ENCODE measurements around the gene PDZRN3.

PDZRN3 gene

GRCh38 chr3:73656241-73656890 lies 31.6 kb upstream of the PDZRN3 start:
- Histone ChIP-seq H3K4me3 (ENCODE audit: low read length) (no peak overlapping the region), H3K9me3 (replicated peaks; ENCODE audit: low read length) (no peaks in the 10 kb centered on the region), H3K36me3 (ENCODE audit: insufficient read depth, low read length) (no peaks in the 10 kb centered on the region)

GRCh38 chr3:73655197-73655596 lies 30.5 kb upstream of the PDZRN3 start:
- Histone ChIP-seq H3K9me3 (replicated peaks; ENCODE audit: low read length) (no peaks in the 10 kb centered on the region), H3K4me2 (ENCODE audit: low read length) (no peak overlapping the region), H3K4me1 (ENCODE audit: control insufficient read depth, insufficient read depth, low read length) (peaks cover 25% of the 10 kb centered on the region), H3K4me3 (ENCODE audit: low read length) (no peak overlapping the region), H3K9ac (ENCODE audit: low read depth, low read length) (no peak overlapping the region), H3K36me3 (ENCODE audit: insufficient read depth, low read length) (no peaks in the 10 kb centered on the region), H3K27me3 (ENCODE audit: control insufficient read depth, insufficient read depth, low read length) (no peaks in the 10 kb centered on the region)

More at GRCh38 chr3:73656241-73656890, 31.6 kb upstream of the PDZRN3 start:
- no peak overlapping the region for H3K9ac ChIP-seq (ENCODE audit: low read depth, low read length)
- H3K4me2 ChIP-seq (ENCODE audit: low read length) = no peak overlapping the region
- peaks cover 30% of the 10 kb centered on the region for H3K4me1 ChIP-seq (ENCODE audit: control insufficient read depth, insufficient read depth, low read length)
- H3K27me3 ChIP-seq (ENCODE audit: control insufficient read depth, insufficient read depth, low read length) = no peaks in the 10 kb centered on the region

GRCh38 chr3:73653877-73654276 lies 29.1 kb upstream of the PDZRN3 start:
- Histone ChIP-seq H3K9me3 (replicated peaks; ENCODE audit: low read length) (no peaks in the 10 kb centered on the region), H3K4me1 (ENCODE audit: control insufficient read depth, insufficient read depth, low read length) (peaks cover 25% of the 10 kb centered on the region), H3K4me2 (ENCODE audit: low read length) (no peak overlapping the region), H3K4me3 (ENCODE audit: low read length) (no peak overlapping the region), H3K27me3 (ENCODE audit: control insufficient read depth, insufficient read depth, low read length) (no peaks in the 10 kb centered on the region), H3K9ac (ENCODE audit: low read depth, low read length) (no peak overlapping the region), H3K36me3 (ENCODE audit: insufficient read depth, low read length) (no peaks in the 10 kb centered on the region)

GRCh38 chr3:73653351-73653750 lies 28.6 kb upstream of the PDZRN3 start:
- H3K9me3 ChIP-seq (replicated peaks; ENCODE audit: low read length) = no peaks in the 10 kb centered on the region
- H3K4me2 ChIP-seq (ENCODE audit: low read length) = no peak overlapping the region
- peaks cover 25% of the 10 kb centered on the region for H3K4me1 ChIP-seq (ENCODE audit: control insufficient read depth, insufficient read depth, low read length)
- H3K27me3 ChIP-seq (ENCODE audit: control insufficient read depth, insufficient read depth, low read length) = no peaks in the 10 kb centered on the region
- no peaks in the 10 kb centered on the region for H3K36me3 ChIP-seq (ENCODE audit: insufficient read depth, low read length)
- no peak overlapping the region for H3K4me3 ChIP-seq (ENCODE audit: low read length)
- no peak overlapping the region for H3K9ac ChIP-seq (ENCODE audit: low read depth, low read length)

GRCh38 chr3:73652896-73653295 lies 28.2 kb upstream of the PDZRN3 start:
- Histone ChIP-seq H3K9me3 (replicated peaks; ENCODE audit: low read length) (no peaks in the 10 kb centered on the region), H3K4me1 (ENCODE audit: control insufficient read depth, insufficient read depth, low read length) (peaks cover 25% of the 10 kb centered on the region), H3K4me2 (ENCODE audit: low read length) (no peak overlapping the region), H3K4me3 (ENCODE audit: low read length) (no peak overlapping the region), H3K27me3 (ENCODE audit: control insufficient read depth, insufficient read depth, low read length) (no peaks in the 10 kb centered on the region), H3K36me3 (ENCODE audit: insufficient read depth, low read length) (no peaks in the 10 kb centered on the region), H3K9ac (ENCODE audit: low read depth, low read length) (no peak overlapping the region)

GRCh38 chr3:73637042-73637441 lies 12.3 kb upstream of the PDZRN3 start:
- Histone ChIP-seq H3K9me3 (replicated peaks; ENCODE audit: low read length) (no peaks in the 10 kb centered on the region), H3K4me1 (ENCODE audit: control insufficient read depth, insufficient read depth, low read length) (peaks cover 10% of the 10 kb centered on the region), H3K9ac (ENCODE audit: low read depth, low read length) (no peak overlapping the region), H3K4me2 (ENCODE audit: low read length) (no peak overlapping the region), H3K27me3 (ENCODE audit: control insufficient read depth, insufficient read depth, low read length) (no peaks in the 10 kb centered on the region), H3K4me3 (ENCODE audit: low read length) (no peak overlapping the region), H3K36me3 (ENCODE audit: insufficient read depth, low read length) (no peaks in the 10 kb centered on the region)

- peaks cover 10% of the 10 kb centered on the region for H3K4me1 ChIP-seq (ENCODE audit: control insufficient read depth, insufficient read depth, low read length)
- no peak overlapping the region for H3K9ac ChIP-seq (ENCODE audit: low read depth, low read length)
- no peaks in the 10 kb centered on the region for H3K9me3 ChIP-seq (replicated peaks; ENCODE audit: low read length)
- H3K4me2 ChIP-seq (ENCODE audit: low read length) = no peak overlapping the region
- no peaks in the 10 kb centered on the region for H3K36me3 ChIP-seq (ENCODE audit: insufficient read depth, low read length)
- H3K4me3 ChIP-seq (ENCODE audit: low read length) = no peak overlapping the region
- H3K27me3 ChIP-seq (ENCODE audit: control insufficient read depth, insufficient read depth, low read length) = no peaks in the 10 kb centered on the region
Measured at GRCh38 chr3:73635254-73635653, 10.5 kb upstream of the PDZRN3 start.

GRCh38 chr3:73633916-73634344 lies 9.2 kb upstream of the PDZRN3 start:
- Histone ChIP-seq H3K4me3 (ENCODE audit: low read length) (no peak overlapping the region), H3K9me3 (replicated peaks; ENCODE audit: low read length) (no peaks in the 10 kb centered on the region), H3K27me3 (ENCODE audit: control insufficient read depth, insufficient read depth, low read length) (no peaks in the 10 kb centered on the region), H3K4me1 (ENCODE audit: control insufficient read depth, insufficient read depth, low read length) (peaks cover 10% of the 10 kb centered on the region), H3K4me2 (ENCODE audit: low read length) (no peak overlapping the region), H3K9ac (ENCODE audit: low read depth, low read length) (no peak overlapping the region), H3K36me3 (ENCODE audit: insufficient read depth, low read length) (no peaks in the 10 kb centered on the region)

GRCh38 chr3:73633453-73633852 lies 8.7 kb upstream of the PDZRN3 start:
- H3K9ac ChIP-seq (ENCODE audit: low read depth, low read length) = no peak overlapping the region
- no peaks in the 10 kb centered on the region for H3K9me3 ChIP-seq (replicated peaks; ENCODE audit: low read length)
- H3K4me3 ChIP-seq (ENCODE audit: low read length) = no peak overlapping the region
- H3K4me2 ChIP-seq (ENCODE audit: low read length) = no peak overlapping the region
- no peaks in the 10 kb centered on the region for H3K27me3 ChIP-seq (ENCODE audit: control insufficient read depth, insufficient read depth, low read length)
- no peaks in the 10 kb centered on the region for H3K36me3 ChIP-seq (ENCODE audit: insufficient read depth, low read length)
- H3K4me1 ChIP-seq (ENCODE audit: control insufficient read depth, insufficient read depth, low read length) = peaks cover 10% of the 10 kb centered on the region

- Histone ChIP-seq H3K4me2 (ENCODE audit: low read length) (peak overlapping the region; percentile 98), H3K27me3 (ENCODE audit: control insufficient read depth, insufficient read depth, low read length) (no peaks in the 10 kb centered on the region), H3K9ac (ENCODE audit: low read depth, low read length) (no peak overlapping the region), H3K4me1 (ENCODE audit: control insufficient read depth, insufficient read depth, low read length) (peaks cover 31% of the 10 kb centered on the region), H3K4me3 (ENCODE audit: low read length) (no peak overlapping the region), H3K9me3 (replicated peaks; ENCODE audit: low read length) (no peaks in the 10 kb centered on the region), H3K36me3 (ENCODE audit: insufficient read depth, low read length) (no peaks in the 10 kb centered on the region)
Measured at GRCh38 chr3:73626106-73626505, 1.4 kb upstream of the PDZRN3 start.

- Histone ChIP-seq H3K4me2 (ENCODE audit: low read length) (peak overlapping the region; percentile 98), H3K4me3 (ENCODE audit: low read length) (peak overlapping the region; percentile 82), H3K27me3 (ENCODE audit: control insufficient read depth, insufficient read depth, low read length) (no peaks in the 10 kb centered on the region), H3K36me3 (ENCODE audit: insufficient read depth, low read length) (no peaks in the 10 kb centered on the region), H3K4me1 (ENCODE audit: control insufficient read depth, insufficient read depth, low read length) (peaks cover 31% of the 10 kb centered on the region), H3K9me3 (replicated peaks; ENCODE audit: low read length) (no peaks in the 10 kb centered on the region), H3K9ac (ENCODE audit: low read depth, low read length) (peak overlapping the region; percentile 65)
Measured at GRCh38 chr3:73624017-73624820, 522 bp downstream of the PDZRN3 start.

- peak overlapping the region; percentile 31 for H3K9ac ChIP-seq (ENCODE audit: low read depth, low read length)
- H3K4me3 ChIP-seq (ENCODE audit: low read length) = peak overlapping the region; percentile 82
- H3K36me3 ChIP-seq (ENCODE audit: insufficient read depth, low read length) = no peaks in the 10 kb centered on the region
- peaks cover 32% of the 10 kb centered on the region for H3K4me1 ChIP-seq (ENCODE audit: control insufficient read depth, insufficient read depth, low read length)
- H3K27me3 ChIP-seq (ENCODE audit: control insufficient read depth, insufficient read depth, low read length) = no peaks in the 10 kb centered on the region
- H3K4me2 ChIP-seq (ENCODE audit: low read length) = peak overlapping the region; percentile 98
- H3K9me3 ChIP-seq (replicated peaks; ENCODE audit: low read length) = no peaks in the 10 kb centered on the region
Measured at GRCh38 chr3:73623346-73623745, 1.4 kb downstream of the PDZRN3 start.
